SKM-1 treated with dmso at 0.1 percent for 144 hours (cell line): Measurements from ENCODE around the gene COL5A1.
"Not testable (repeated sequence)": the region's sequence is repeated elsewhere in the genome, so short reads cannot be mapped to it uniquely, and the experiment has no call there.

Experiments
- DNase-seq: peaks from one replicate; lab custom pipeline; 2025; ENCODE audit not compliant: unreplicated experiment; lab: John Stamatoyannopoulos, UW

COL5A1 gene

GRCh38 chr9:134690301-134690751 is 48.7 kb downstream of the COL5A1 start:
- DNase-seq = no peak

- DNase-seq = no peak
These were observed 49.5 kb downstream of the COL5A1 start for GRCh38 chr9:134690946-134691694.

GRCh38 chr9:134691695-134692572 is 50.3 kb downstream of the COL5A1 start:
- DNase-seq = no peak

GRCh38 chr9:134692573-134692860 is 50.9 kb downstream of the COL5A1 start:
- DNase-seq = no peak

DNA sequence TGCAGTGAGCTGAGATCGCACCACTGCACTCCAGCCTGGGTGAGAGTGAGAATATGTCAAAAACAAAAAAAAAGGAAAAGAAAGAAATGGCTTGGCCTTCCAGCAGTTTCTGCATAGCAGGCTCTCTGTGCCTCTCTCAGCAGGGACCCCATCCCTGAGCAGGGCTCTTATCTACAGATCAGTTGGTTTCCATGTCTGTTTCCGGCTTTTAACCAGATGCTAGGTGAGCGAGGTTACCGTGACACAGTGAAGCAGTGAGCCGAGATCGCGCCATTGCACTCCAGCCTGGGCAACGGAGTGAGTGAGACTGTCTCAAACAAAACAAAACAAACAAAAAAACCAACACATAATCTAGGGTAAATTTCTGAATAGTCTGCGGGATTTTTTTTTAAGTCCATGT is 51.4 kb downstream of the COL5A1 start:
- no peak for DNase-seq

DNA sequence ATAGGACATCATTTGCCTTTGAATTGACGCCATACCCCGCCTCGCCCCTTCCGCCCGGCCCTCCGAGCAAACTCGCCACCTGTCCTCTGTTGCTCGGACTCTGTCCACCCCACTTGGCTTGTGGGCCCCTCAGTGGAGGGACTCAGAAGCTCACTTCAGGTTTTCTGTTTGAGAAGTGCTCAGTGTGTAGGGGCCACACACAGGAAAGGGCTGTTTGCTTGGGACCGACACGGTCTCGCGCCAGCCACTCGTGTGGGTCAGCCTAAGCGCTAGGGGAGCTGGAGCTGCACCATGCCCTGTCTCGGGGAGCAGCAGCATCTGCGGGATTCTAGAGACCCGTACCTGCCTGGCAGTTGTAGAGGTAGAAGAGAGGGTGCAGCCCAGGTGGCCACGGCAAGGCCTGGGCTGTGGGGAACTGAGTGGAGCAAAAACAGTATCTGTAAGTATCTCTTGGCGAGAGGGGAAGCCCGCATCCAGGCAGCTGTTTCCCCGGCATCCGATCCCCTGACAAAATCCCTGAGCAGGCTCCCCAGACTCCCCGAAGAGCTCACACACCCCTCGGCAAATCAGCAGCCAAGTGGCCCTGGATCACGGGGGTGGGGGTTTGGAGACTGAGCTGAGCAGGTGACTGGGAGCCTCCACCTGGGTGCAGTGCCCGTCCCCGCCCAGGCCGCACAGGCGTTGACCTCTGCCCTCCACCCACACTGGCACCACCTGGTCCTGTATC is 52.2 kb downstream of the COL5A1 start:
- DNase-seq = no peak

GRCh38 chr9:134694368-134694665 is 52.7 kb downstream of the COL5A1 start:
- DNase-seq = no peak

- no peak for DNase-seq
These were observed 53.1 kb downstream of the COL5A1 start for GRCh38 chr9:134694714-134695113.

- DNase-seq = no peak
These were observed 53.5 kb downstream of the COL5A1 start for GRCh38 chr9:134695144-134695543.

GRCh38 chr9:134696433-134696832 is 54.8 kb downstream of the COL5A1 start:
- DNase-seq = no peak

DNA sequence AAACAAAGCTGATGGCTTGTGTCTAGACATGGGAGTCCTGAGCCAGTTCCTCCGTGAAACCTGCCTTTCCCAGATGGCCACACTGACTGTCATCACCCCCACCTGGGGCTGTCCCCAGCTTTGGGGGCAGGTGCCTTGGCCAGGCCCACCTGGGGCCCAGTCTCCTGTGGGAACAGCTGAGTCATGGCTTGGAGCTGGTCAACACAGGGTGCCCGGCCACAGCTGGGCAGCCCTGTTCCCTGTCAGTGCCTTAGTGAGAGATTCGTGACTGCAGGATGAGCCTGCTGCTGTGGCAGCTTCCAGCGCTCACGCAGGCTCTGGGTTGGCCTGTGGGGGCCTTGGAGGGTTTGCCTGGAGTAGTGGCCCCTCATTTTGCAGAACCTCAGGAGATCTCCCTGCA is 56.5 kb downstream of the COL5A1 start:
- DNase-seq = no peak

DNA sequence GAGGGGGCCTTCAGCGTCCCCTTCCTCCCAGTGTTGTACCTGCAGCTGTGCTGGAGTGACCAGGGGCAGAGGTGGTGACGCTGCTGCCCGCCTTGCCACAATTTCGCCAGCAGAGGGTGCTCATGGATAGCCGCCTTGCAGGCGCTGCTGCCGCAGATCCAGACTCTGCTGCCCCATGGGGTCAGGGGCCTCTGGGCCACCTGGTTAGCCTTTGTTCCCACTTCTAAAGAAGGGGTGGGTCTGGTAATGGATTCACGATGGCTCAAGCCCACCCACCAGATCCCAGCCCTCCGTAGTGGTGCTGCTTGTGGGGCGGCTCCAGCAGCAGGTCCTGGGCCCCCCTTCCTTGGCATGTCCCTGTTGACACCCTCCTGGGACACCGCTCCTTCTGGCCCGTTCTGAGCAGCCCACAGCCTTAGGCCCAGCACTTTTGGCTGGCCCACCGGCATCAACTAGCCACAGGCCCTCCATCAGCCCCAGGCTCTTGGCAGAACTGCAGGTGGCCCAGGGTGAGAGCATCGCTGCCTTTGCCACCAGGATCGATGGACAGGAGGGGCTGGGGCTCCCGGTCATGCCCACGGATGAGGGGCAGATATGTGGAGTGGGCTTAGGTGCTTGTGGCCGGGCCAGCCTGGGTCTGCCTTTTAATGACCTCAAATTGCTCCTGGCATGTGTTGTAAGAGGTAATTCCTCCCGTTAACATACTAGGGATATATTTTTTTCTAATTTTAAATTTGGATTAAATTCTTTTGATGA is 57.2 kb downstream of the COL5A1 start:
- DNase-seq = peak; percentile 42

- DNase-seq = no peak
These were observed 57.7 kb downstream of the COL5A1 start for GRCh38 chr9:134699343-134699740.

- DNase-seq = no peak
These were observed 59.2 kb downstream of the COL5A1 start for GRCh38 chr9:134700636-134701350.

DNA sequence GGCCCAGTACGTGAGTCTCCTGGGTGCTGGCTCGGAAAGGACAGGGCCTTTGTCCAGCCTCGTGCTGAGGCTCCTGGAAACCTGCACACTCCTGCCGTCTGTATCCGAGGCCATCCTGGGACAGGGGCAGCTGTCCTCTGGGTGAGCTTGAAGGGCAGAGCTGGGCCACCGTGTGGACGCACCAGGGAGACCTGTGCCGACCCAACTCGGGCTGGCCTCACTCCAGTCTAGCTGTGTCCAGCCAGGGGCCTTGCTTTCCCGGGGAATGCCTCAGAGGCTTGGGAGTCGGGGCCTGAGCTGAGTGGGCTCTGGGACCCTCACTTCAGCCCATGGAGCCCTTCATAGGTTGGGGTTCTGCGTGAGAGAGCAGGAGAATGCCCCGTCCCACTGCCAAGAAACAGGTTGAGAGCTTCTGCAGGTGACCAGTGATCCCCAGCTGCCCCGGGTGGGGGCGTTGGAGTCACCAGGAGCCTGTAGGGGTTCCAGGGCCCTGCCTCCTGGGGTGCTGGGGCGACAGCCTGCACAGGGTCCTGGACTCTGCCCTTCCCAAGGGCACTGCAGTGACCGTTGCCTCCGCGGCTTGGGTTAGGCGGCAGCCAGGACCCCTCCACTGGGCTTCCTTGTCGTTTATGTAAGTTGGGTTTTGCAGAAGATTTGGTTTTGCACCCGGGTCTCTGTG is 60.1 kb downstream of the COL5A1 start:
- no peak for DNase-seq

- no peak for DNase-seq
These were observed 60.7 kb downstream of the COL5A1 start for GRCh38 chr9:134702291-134702690.

GRCh38 chr9:134703730-134704114 is 62.1 kb downstream of the COL5A1 start:
- not testable (repeated sequence) for DNase-seq

GRCh38 chr9:134704498-134704897 is 62.9 kb downstream of the COL5A1 start:
- no peak for DNase-seq

GRCh38 chr9:134705786-134706185 is 64.2 kb downstream of the COL5A1 start:
- no peak for DNase-seq

DNA sequence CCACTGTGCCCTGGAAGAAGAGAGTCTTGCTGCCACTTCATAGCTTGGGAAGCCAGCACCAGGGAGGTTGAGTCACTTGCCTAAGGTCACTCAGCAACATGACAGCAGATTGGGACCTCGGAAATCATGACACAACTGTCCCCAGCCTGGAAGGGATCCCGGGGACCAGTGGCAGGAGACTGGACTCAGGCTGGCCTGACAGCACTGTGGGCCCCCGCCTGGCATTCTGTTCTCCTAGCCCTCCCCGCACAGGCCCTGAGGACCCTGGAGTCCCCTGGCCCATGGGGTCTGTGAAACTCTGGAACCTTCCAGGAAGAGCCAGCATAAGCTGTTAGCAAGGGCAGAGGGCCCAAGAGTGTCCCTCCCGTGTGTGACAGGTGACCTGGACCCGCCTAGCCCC is 64.9 kb downstream of the COL5A1 start:
- DNase-seq = no peak
